ENCODE data around the gene MARCHF6. TPM values are rescaled to one million over a fixed set of nuclear protein-coding genes. Genes with fewer than 3 reads are reported as not detected.
A peak's percentile ranks its signal among the peaks of the same experiment; 100 is the strongest.

The MARCHF6 gene
- total and polyA plus RNA-seq, 4 experiments from 2014 or later = 25.4 to 203 (median 126) TPM

- intact Hi-C loops (cut with micrococcal nuclease) = no loop called here
- H3K9me3 ChIP-seq (ENCODE audit: control insufficient read depth in 1 of 2, low read length in 2 of 2) = no peaks in the 10 kb centered on the region
- POLR2A ChIA-PET (ENCODE audit: partially characterized antibody) = no interaction called here
- H3K27me3 ChIP-seq (ENCODE audit: insufficient read depth, low read length) = peaks cover 14% of the 10 kb centered on the region
- no peak overlapping the region for H3K27ac ChIP-seq (ENCODE audit: low read depth, low read length)
- no peak overlapping the region for H3K4me3 ChIP-seq (ENCODE audit: low read length in 2 of 2)
- H3K27me3 Mint-ChIP-seq = peaks cover 31 to 42% of the 10 kb centered on the region in 2 donors
- H3K9me3 Mint-ChIP-seq = no peaks in the 10 kb centered on the region
- DNase-seq = no peak
- H3K4me1 Mint-ChIP-seq = peaks cover 2 to 6% (median 5%) of the 10 kb centered on the region in 4 donors
- H3K36me3 ChIP-seq (ENCODE audit: insufficient read depth, low read length) = no peaks in the 10 kb centered on the region
- H3K27ac Mint-ChIP-seq = no peak overlapping the region
- peaks cover 6% of the 10 kb centered on the region for H3K4me1 ChIP-seq (ENCODE audit: insufficient read depth, low read length)
- peak overlapping the region in 6 of 8 donors; percentile 37 to 64 (median 47) for H3K4me3 Mint-ChIP-seq
- CTCF ChIA-PET (ENCODE audit: partially characterized antibody) = interaction anchor here (2.4 kb wide), 1 partner anchor 48 kb away, joined by 7 read pairs; no protein-coding TSS in a partner anchor
- no peaks in the 10 kb centered on the region for H3K36me3 Mint-ChIP-seq
Measured at GRCh38 chr5:10332301-10332700, 21.2 kb upstream of the MARCHF6 start.

- peak overlapping the region; percentile 84 to 93 (median 86) for H3K4me3 Mint-ChIP-seq
- H3K27ac Mint-ChIP-seq = peak overlapping the region in 1 of 7 donors; percentile 23
- H3K27ac ChIP-seq (ENCODE audit: low read depth, low read length) = no peak overlapping the region
- H3K27me3 ChIP-seq (ENCODE audit: insufficient read depth, low read length) = peaks cover 14% of the 10 kb centered on the region
- intact Hi-C loops (cut with micrococcal nuclease) = no loop called here
- H3K4me1 Mint-ChIP-seq = peaks cover 2 to 6% (median 5%) of the 10 kb centered on the region in 4 donors
- H3K4me1 ChIP-seq (ENCODE audit: insufficient read depth, low read length) = peaks cover 6% of the 10 kb centered on the region
- peak in 1 of 5 donors; percentile 12 for DNase-seq
- POLR2A ChIA-PET (ENCODE audit: partially characterized antibody) = interaction anchor here (2.3 kb wide), 1 partner anchor 20 kb away, joined by 7 read pairs; the partner anchor contains the start of gene MARCHF6
- no peaks in the 10 kb centered on the region for H3K9me3 Mint-ChIP-seq
- peak overlapping the region; percentile 29 to 35 for H3K4me3 ChIP-seq (ENCODE audit: low read length in 2 of 2)
- no peaks in the 10 kb centered on the region for H3K36me3 ChIP-seq (ENCODE audit: insufficient read depth, low read length)
- CTCF ChIA-PET (ENCODE audit: partially characterized antibody) = interaction anchor here (2.4 kb wide), 1 partner anchor 49 kb away, joined by 7 read pairs; no protein-coding TSS in a partner anchor
- H3K36me3 Mint-ChIP-seq = no peaks in the 10 kb centered on the region
- peaks cover 31 to 42% of the 10 kb centered on the region in 2 donors for H3K27me3 Mint-ChIP-seq
- no peaks in the 10 kb centered on the region for H3K9me3 ChIP-seq (ENCODE audit: control insufficient read depth in 1 of 2, low read length in 2 of 2)
Measured at GRCh38 chr5:10333154-10334006, 20.1 kb upstream of the MARCHF6 start.

- no peaks in the 10 kb centered on the region for H3K36me3 Mint-ChIP-seq
- intact Hi-C loops (cut with micrococcal nuclease) = no loop called here
- peak overlapping the region in 2 of 8 donors; percentile 5 to 37 for H3K4me3 Mint-ChIP-seq
- peaks cover 2 to 6% (median 5%) of the 10 kb centered on the region in 4 donors for H3K4me1 Mint-ChIP-seq
- Histone ChIP-seq H3K4me3 (ENCODE audit: low read length in 2 of 2) (no peak overlapping the region), H3K27me3 (ENCODE audit: insufficient read depth, low read length) (peaks cover 14% of the 10 kb centered on the region), H3K27ac (ENCODE audit: low read depth, low read length) (no peak overlapping the region), H3K4me1 (ENCODE audit: insufficient read depth, low read length) (peaks cover 6% of the 10 kb centered on the region), H3K9me3 (ENCODE audit: control insufficient read depth in 1 of 2, low read length in 2 of 2) (no peaks in the 10 kb centered on the region), H3K36me3 (ENCODE audit: insufficient read depth, low read length) (no peaks in the 10 kb centered on the region)
- no peak overlapping the region for H3K27ac Mint-ChIP-seq
- peaks cover 31 to 42% of the 10 kb centered on the region in 2 donors for H3K27me3 Mint-ChIP-seq
- ChIA-PET CTCF (ENCODE audit: partially characterized antibody) (no interaction called here), POLR2A (ENCODE audit: partially characterized antibody) (interaction anchor here (2.3 kb wide), 1 partner anchor 18 kb away, joined by 7 read pairs; the partner anchor contains the start of gene MARCHF6)
- peaks cover 0 to 1% (median 0%) of the 10 kb centered on the region in 8 donors for H3K9me3 Mint-ChIP-seq
- no peak for DNase-seq
Measured at GRCh38 chr5:10334831-10335230, 18.7 kb upstream of the MARCHF6 start.

GRCh38 chr5:10335711-10336470 is 17.6 kb upstream of the MARCHF6 start:
- H3K9me3 Mint-ChIP-seq = peaks cover 0 to 1% (median 0%) of the 10 kb centered on the region in 8 donors
- intact Hi-C loops (cut with micrococcal nuclease) = no loop called here
- H3K4me1 Mint-ChIP-seq = peaks cover 2 to 6% (median 5%) of the 10 kb centered on the region in 4 donors
- H3K4me3 Mint-ChIP-seq = no peak overlapping the region
- DNase-seq = no peak
- ChIA-PET POLR2A (ENCODE audit: partially characterized antibody) (interaction anchor here (2.3 kb wide), 1 partner anchor 17 kb away, joined by 7 read pairs; the partner anchor contains the start of gene MARCHF6), CTCF (ENCODE audit: partially characterized antibody) (no interaction called here)
- no peaks in the 10 kb centered on the region for H3K36me3 Mint-ChIP-seq
- peaks cover 14% of the 10 kb centered on the region for H3K27me3 ChIP-seq (ENCODE audit: insufficient read depth, low read length)
- H3K9me3 ChIP-seq (ENCODE audit: control insufficient read depth in 1 of 2, low read length in 2 of 2) = no peaks in the 10 kb centered on the region
- no peak overlapping the region for H3K27ac Mint-ChIP-seq
- H3K4me1 ChIP-seq (ENCODE audit: insufficient read depth, low read length) = peaks cover 6% of the 10 kb centered on the region
- no peak overlapping the region for H3K27ac ChIP-seq (ENCODE audit: low read depth, low read length)
- H3K36me3 ChIP-seq (ENCODE audit: insufficient read depth, low read length) = no peaks in the 10 kb centered on the region
- H3K27me3 Mint-ChIP-seq = peaks cover 30 to 36% of the 10 kb centered on the region in 2 donors
- H3K4me3 ChIP-seq (ENCODE audit: low read length in 2 of 2) = no peak overlapping the region

GRCh38 chr5:10337107-10337506 is 16.4 kb upstream of the MARCHF6 start:
- H3K36me3 ChIP-seq (ENCODE audit: insufficient read depth, low read length) = no peaks in the 10 kb centered on the region
- H3K27me3 Mint-ChIP-seq = peaks cover 20 to 24% of the 10 kb centered on the region in 2 donors
- ChIA-PET CTCF (ENCODE audit: partially characterized antibody) (no interaction called here), POLR2A (ENCODE audit: partially characterized antibody) (no interaction called here)
- no peak overlapping the region for H3K4me3 Mint-ChIP-seq
- no peak for DNase-seq
- peaks cover 14% of the 10 kb centered on the region for H3K27me3 ChIP-seq (ENCODE audit: insufficient read depth, low read length)
- no peaks in the 10 kb centered on the region for H3K36me3 Mint-ChIP-seq
- no peak overlapping the region for H3K27ac ChIP-seq (ENCODE audit: low read depth, low read length)
- peaks cover 2 to 6% (median 5%) of the 10 kb centered on the region in 4 donors for H3K4me1 Mint-ChIP-seq
- H3K27ac Mint-ChIP-seq = no peak overlapping the region
- H3K4me3 ChIP-seq (ENCODE audit: low read length in 2 of 2) = no peak overlapping the region
- H3K9me3 ChIP-seq (ENCODE audit: control insufficient read depth in 1 of 2, low read length in 2 of 2) = no peaks in the 10 kb centered on the region
- peaks cover 0 to 1% (median 0%) of the 10 kb centered on the region in 8 donors for H3K9me3 Mint-ChIP-seq
- intact Hi-C loops (cut with micrococcal nuclease) = no loop called here
- peaks cover 6% of the 10 kb centered on the region for H3K4me1 ChIP-seq (ENCODE audit: insufficient read depth, low read length)

GRCh38 chr5:10337986-10338385 is 15.5 kb upstream of the MARCHF6 start:
- Mint-ChIP-seq H3K36me3 (no peaks in the 10 kb centered on the region), H3K4me3 (no peak overlapping the region), H3K27me3 (peaks cover 14 to 19% of the 10 kb centered on the region in 2 donors), H3K4me1 (peaks cover 2 to 6% (median 4%) of the 10 kb centered on the region in 4 donors), H3K9me3 (peaks cover 0 to 1% (median 0%) of the 10 kb centered on the region in 8 donors), H3K27ac (no peak overlapping the region)
- no peak overlapping the region for H3K27ac ChIP-seq (ENCODE audit: low read depth, low read length)
- POLR2A ChIA-PET (ENCODE audit: partially characterized antibody) = no interaction called here
- H3K9me3 ChIP-seq (ENCODE audit: control insufficient read depth in 1 of 2, low read length in 2 of 2) = no peaks in the 10 kb centered on the region
- H3K36me3 ChIP-seq (ENCODE audit: insufficient read depth, low read length) = no peaks in the 10 kb centered on the region
- no peak overlapping the region for H3K4me3 ChIP-seq (ENCODE audit: low read length in 2 of 2)
- no peak for DNase-seq
- peaks cover 6% of the 10 kb centered on the region for H3K4me1 ChIP-seq (ENCODE audit: insufficient read depth, low read length)
- CTCF ChIA-PET (ENCODE audit: partially characterized antibody) = no interaction called here
- intact Hi-C loops (cut with micrococcal nuclease) = no loop called here
- H3K27me3 ChIP-seq (ENCODE audit: insufficient read depth, low read length) = peaks cover 14% of the 10 kb centered on the region

GRCh38 chr5:10338686-10339057 is 14.8 kb upstream of the MARCHF6 start:
- H3K27ac ChIP-seq (ENCODE audit: low read depth, low read length) = no peak overlapping the region
- no peaks in the 10 kb centered on the region for H3K9me3 ChIP-seq (ENCODE audit: control insufficient read depth in 1 of 2, low read length in 2 of 2)
- H3K4me1 ChIP-seq (ENCODE audit: insufficient read depth, low read length) = no peaks in the 10 kb centered on the region
- Mint-ChIP-seq H3K4me1 (no peaks in the 10 kb centered on the region), H3K27ac (no peak overlapping the region), H3K27me3 (peaks cover 12 to 14% of the 10 kb centered on the region in 2 donors), H3K36me3 (no peaks in the 10 kb centered on the region), H3K9me3 (peaks cover 0 to 1% (median 0%) of the 10 kb centered on the region in 8 donors), H3K4me3 (no peak overlapping the region)
- H3K36me3 ChIP-seq (ENCODE audit: insufficient read depth, low read length) = no peaks in the 10 kb centered on the region
- no peak for DNase-seq
- no peak overlapping the region for H3K4me3 ChIP-seq (ENCODE audit: low read length in 2 of 2)
- intact Hi-C loops (cut with micrococcal nuclease) = no loop called here
- ChIA-PET CTCF (ENCODE audit: partially characterized antibody) (interaction anchor here (1.2 kb wide), 1 partner anchor 19 kb away, joined by 3 read pairs; no protein-coding TSS in a partner anchor), POLR2A (ENCODE audit: partially characterized antibody) (no interaction called here)
- H3K27me3 ChIP-seq (ENCODE audit: insufficient read depth, low read length) = peaks cover 7% of the 10 kb centered on the region
